ENCODE measurements around the gene ARHGAP10. TPM values are rescaled to one million over a fixed set of nuclear protein-coding genes. Genes with fewer than 3 reads are reported as not detected.

Gene ARHGAP10
- total RNA-seq, 1 donor from 2014 or later: 20.2 TPM

- no peaks in the 10 kb centered on the region for H3K36me3 ChIP-seq
- H3K27me3 Mint-ChIP-seq (ENCODE audit: insufficient read depth, low read depth): peaks cover 2% of the 10 kb centered on the region
- no peak for DNase-seq (ENCODE audit: low spot score)
- peaks cover 4% of the 10 kb centered on the region for H3K9me3 ChIP-seq (ENCODE audit: low read depth)
- no peak overlapping the region for H3K9ac ChIP-seq
- no peak overlapping the region for H3K27ac Mint-ChIP-seq
- H4K20me1 ChIP-seq (ENCODE audit: low read depth): no peaks in the 10 kb centered on the region
- peaks cover 8% of the 10 kb centered on the region for H3K4me1 Mint-ChIP-seq
- H3K27me3 ChIP-seq: no peaks in the 10 kb centered on the region
- H3K4me3 ChIP-seq: no peak overlapping the region
- no peaks in the 10 kb centered on the region for H3F3A ChIP-seq (ENCODE audit: low read depth)
- peaks cover 14% of the 10 kb centered on the region for H3K9me3 Mint-ChIP-seq
- no peak overlapping the region for H3K4me3 Mint-ChIP-seq
- no peaks in the 10 kb centered on the region for H3K36me3 Mint-ChIP-seq
- no peak overlapping the region for H3K4me2 ChIP-seq
- TF ChIP-seq EZH2 (IDR thresholded peaks at IDR 0.05): no peak
- no peak for TF ChIP-seq EZH2phosphoT487 (IDR thresholded peaks at IDR 0.05)
- TF ChIP-seq CTCF (IDR thresholded peaks at IDR 0.05): no peak
- no peaks in the 10 kb centered on the region for H3K79me2 ChIP-seq (ENCODE audit: low read depth)
- H3K27ac ChIP-seq: no peak overlapping the region
- H2AFZ ChIP-seq (replicated peaks): no peak overlapping the region
- no peaks in the 10 kb centered on the region for H3K4me1 ChIP-seq
These were observed 376.9 kb downstream of the ARHGAP10 start for GRCh38 chr4:148108766-148109165.

- H3K36me3 ChIP-seq: no peaks in the 10 kb centered on the region
- H3K4me3 Mint-ChIP-seq: no peak overlapping the region
These were observed 377.3 kb downstream of the ARHGAP10 start for GRCh38 chr4:148109216-148109615.

GRCh38 chr4:148110169-148110568 is 378.3 kb downstream of the ARHGAP10 start:
- H3K79me2 ChIP-seq (ENCODE audit: low read depth): no peaks in the 10 kb centered on the region
- DNase-seq (ENCODE audit: low spot score): no peak
- TF ChIP-seq EZH2phosphoT487 (IDR thresholded peaks at IDR 0.05): no peak
- TF ChIP-seq CTCF (IDR thresholded peaks at IDR 0.05): no peak
- no peak for TF ChIP-seq EZH2 (IDR thresholded peaks at IDR 0.05)

More at GRCh38 chr4:148109216-148109615, 377.3 kb downstream of the ARHGAP10 start:
- Mint-ChIP-seq H3K27me3 (ENCODE audit: insufficient read depth, low read depth) (peaks cover 2% of the 10 kb centered on the region), H3K9me3 (peaks cover 14% of the 10 kb centered on the region), H3K27ac (no peak overlapping the region), H3K4me1 (peaks cover 8% of the 10 kb centered on the region), H3K36me3 (no peaks in the 10 kb centered on the region)
- Histone ChIP-seq H3K79me2 (ENCODE audit: low read depth) (no peaks in the 10 kb centered on the region), H3K9ac (no peak overlapping the region), H3F3A (ENCODE audit: low read depth) (no peaks in the 10 kb centered on the region), H3K27ac (no peak overlapping the region), H3K4me1 (no peaks in the 10 kb centered on the region), H3K4me2 (no peak overlapping the region), H3K27me3 (no peaks in the 10 kb centered on the region), H4K20me1 (ENCODE audit: low read depth) (no peaks in the 10 kb centered on the region), H3K9me3 (ENCODE audit: low read depth) (peaks cover 4% of the 10 kb centered on the region), H3K4me3 (no peak overlapping the region), H2AFZ (replicated peaks) (no peak overlapping the region)
- TF ChIP-seq EZH2 (IDR thresholded peaks at IDR 0.05) (no peak), CTCF (IDR thresholded peaks at IDR 0.05) (no peak), EZH2phosphoT487 (IDR thresholded peaks at IDR 0.05) (no peak)
- no peak for DNase-seq (ENCODE audit: low spot score)

More at GRCh38 chr4:148110169-148110568, 378.3 kb downstream of the ARHGAP10 start:
- Histone ChIP-seq H3K27ac (no peak overlapping the region), H3K4me2 (no peak overlapping the region), H3K27me3 (no peaks in the 10 kb centered on the region), H3K4me3 (no peak overlapping the region), H3K36me3 (no peaks in the 10 kb centered on the region), H3K9me3 (ENCODE audit: low read depth) (peaks cover 4% of the 10 kb centered on the region), H3K4me1 (no peaks in the 10 kb centered on the region), H3F3A (ENCODE audit: low read depth) (no peaks in the 10 kb centered on the region), H2AFZ (replicated peaks) (no peak overlapping the region), H3K9ac (no peak overlapping the region), H4K20me1 (ENCODE audit: low read depth) (no peaks in the 10 kb centered on the region)
- no peaks in the 10 kb centered on the region for H3K36me3 Mint-ChIP-seq
- no peak overlapping the region for H3K27ac Mint-ChIP-seq
- peaks cover 11% of the 10 kb centered on the region for H3K9me3 Mint-ChIP-seq
- peaks cover 8% of the 10 kb centered on the region for H3K4me1 Mint-ChIP-seq
- H3K4me3 Mint-ChIP-seq: no peak overlapping the region
- H3K27me3 Mint-ChIP-seq (ENCODE audit: insufficient read depth, low read depth): peaks cover 2% of the 10 kb centered on the region

Measured in neural progenitor cell (in vitro differentiated cells).